Glomerular endothelial cell (primary cell): ENCODE data around the gene C12orf43. TPM values are rescaled to one million over a fixed set of nuclear protein-coding genes. Genes with fewer than 3 reads are reported as not detected.

Experiments used
- DNase-seq: peaks from one replicate; pipeline ENCODE4 v3.0.0-alpha.2; 2011; ENCODE audit warnings: low read depth, low spot score; ENCODE audit errors: extremely low read depth
- total RNA-seq: library from RNA; depleted of rRNA; stranded (reverse); fragments of >200 nt; gene quantifications from 2 replicates; pipeline ENCODE4 v1.2.3, GENCODE V29; 2015

Gene C12orf43
- total RNA-seq, 1 donor from 2014 or later, result 18.0 TPM

- no peak for DNase-seq
These were observed 15.2 kb downstream of the C12orf43 start for GRCh38 chr12:121001060-121001459.

GRCh38 chr12:121000530-121000929, 15.8 kb downstream of the C12orf43 start:
- DNase-seq, result no peak

- no peak for DNase-seq
These were observed 16.8 kb downstream of the C12orf43 start for GRCh38 chr12:120999191-121000120.

GRCh38 chr12:120998435-120998834, 17.9 kb downstream of the C12orf43 start:
- no peak for DNase-seq

GRCh38 chr12:120997448-120997847, 18.8 kb downstream of the C12orf43 start:
- no peak for DNase-seq

GRCh38 chr12:120996133-120996746, 20.0 kb downstream of the C12orf43 start:
- no peak for DNase-seq

GRCh38 chr12:120994589-120995337, 21.5 kb downstream of the C12orf43 start:
- DNase-seq, result no peak

GRCh38 chr12:120994059-120994458, 22.2 kb downstream of the C12orf43 start:
- DNase-seq, result no peak

- no peak for DNase-seq
These were observed 22.8 kb downstream of the C12orf43 start for GRCh38 chr12:120993496-120993895.

- no peak for DNase-seq
These were observed 23.3 kb downstream of the C12orf43 start for GRCh38 chr12:120992989-120993388.

GRCh38 chr12:120991965-120992364, 24.3 kb downstream of the C12orf43 start:
- no peak for DNase-seq

GRCh38 chr12:120990487-120991055, 25.7 kb downstream of the C12orf43 start:
- no peak for DNase-seq

GRCh38 chr12:120989687-120990086, 26.6 kb downstream of the C12orf43 start:
- DNase-seq, result no peak

GRCh38 chr12:120988658-120989057, 27.6 kb downstream of the C12orf43 start:
- DNase-seq, result no peak

GRCh38 chr12:120988234-120988633, 28.1 kb downstream of the C12orf43 start:
- DNase-seq, result no peak

- DNase-seq, result no peak
These were observed 31.9 kb downstream of the C12orf43 start for GRCh38 chr12:120984351-120984898.

GRCh38 chr12:120983759-120984158, 32.5 kb downstream of the C12orf43 start:
- no peak for DNase-seq

- no peak for DNase-seq
These were observed 33.6 kb downstream of the C12orf43 start for GRCh38 chr12:120982659-120983058.

GRCh38 chr12:120981407-120981941, 34.8 kb downstream of the C12orf43 start:
- DNase-seq, result no peak

GRCh38 chr12:120980800-120981368, 35.4 kb downstream of the C12orf43 start:
- DNase-seq, result no peak
